GM10266 (cell line): ENCODE results near the gene RPS6KA3.
"Not testable (repeated sequence)": the region's sequence is repeated elsewhere in the genome, so short reads cannot be mapped to it uniquely, and the experiment has no call there.

Source experiments
- DNase-seq: peaks from one replicate; pipeline ENCODE4 v3.0.0; 2012; ENCODE audit errors: extremely low spot score
- CTCF ChIP-seq: IDR thresholded peaks from 2 replicates; pipeline ENCODE4 v1.5.1; 2012; ENCODE audit warnings: mild to moderate bottlenecking, low read depth; ENCODE audit not compliant: control insufficient read depth, insufficient read depth; ENCODE audit errors: missing control alignments

Gene RPS6KA3

GRCh38 chrX:20173856-20174255 is 92.9 kb downstream of the RPS6KA3 start:
- no peak for TF ChIP-seq CTCF

GRCh38 chrX:20173313-20173712 is 93.4 kb downstream of the RPS6KA3 start:
- TF ChIP-seq CTCF: no peak

More at GRCh38 chrX:20173856-20174255, 92.9 kb downstream of the RPS6KA3 start:
- no peak for DNase-seq

GRCh38 chrX:20171887-20172286 is 94.8 kb downstream of the RPS6KA3 start:
- no peak for DNase-seq
- no peak for TF ChIP-seq CTCF

More at GRCh38 chrX:20173313-20173712, 93.4 kb downstream of the RPS6KA3 start:
- no peak for DNase-seq

GRCh38 chrX:20162516-20162915 is 104.2 kb downstream of the RPS6KA3 start:
- DNase-seq: not testable (repeated sequence)

GRCh38 chrX:20159797-20160385 is 106.8 kb downstream of the RPS6KA3 start:
- no peak for DNase-seq
- TF ChIP-seq CTCF: no peak

- DNase-seq: no peak
- TF ChIP-seq CTCF: no peak
These were observed 115.0 kb downstream of the RPS6KA3 start for GRCh38 chrX:20151689-20152088.

GRCh38 chrX:20149326-20149725 is 117.4 kb downstream of the RPS6KA3 start:
- no peak for TF ChIP-seq CTCF
- DNase-seq: no peak

- TF ChIP-seq CTCF: no peak
- DNase-seq: no peak
These were observed 119.1 kb downstream of the RPS6KA3 start for GRCh38 chrX:20147561-20147960.
